H9 (cell line): Measurements from ENCODE around the gene MAP3K7. TPM values are rescaled to one million over a fixed set of nuclear protein-coding genes. Genes with fewer than 3 reads are reported as not detected.

ENCODE experiments used
- DNase-seq: peaks from one replicate; pipeline ENCODE4 v3.0.0-alpha.2; 2017
- H2AFZ ChIP-seq: one replicate; pipeline ENCODE4 v1.6.1; 2013; ENCODE audit warnings: mild to moderate bottlenecking, low read length, control low read depth, moderate library complexity
- H2AK5ac ChIP-seq: 2 replicates; pipeline ENCODE4 v1.6.1; 2013; ENCODE audit warnings: low read length, control low read depth, mixed read lengths; ENCODE audit not compliant: insufficient read length
- H2BK120ac ChIP-seq: one replicate; pipeline ENCODE4 v1.6.1; 2013; ENCODE audit warnings: low read depth, mild to moderate bottlenecking, low read length, control low read depth, inconsistent platforms; ENCODE audit not compliant: poor library complexity, severe bottlenecking
- H2BK12ac ChIP-seq: 2 replicates; pipeline ENCODE4 v1.6.1; 2013; ENCODE audit warnings: low read length, control low read depth, mixed read lengths, low read depth; ENCODE audit not compliant: insufficient read length
- H2BK15ac ChIP-seq: 2 replicates; pipeline ENCODE4 v1.6.1; 2013; ENCODE audit warnings: low read depth, low read length, control low read depth
- H2BK20ac ChIP-seq: one replicate; pipeline ENCODE4 v1.6.1; 2013; ENCODE audit warnings: low read depth, mild to moderate bottlenecking, low read length, control low read depth, inconsistent platforms; ENCODE audit not compliant: poor library complexity, severe bottlenecking
- H2BK5ac ChIP-seq: 2 replicates; pipeline ENCODE4 v1.6.1; 2013; ENCODE audit warnings: low read length, control low read depth, mixed read lengths; ENCODE audit not compliant: insufficient read length
- H3K14ac ChIP-seq: 2 replicates; pipeline ENCODE4 v1.6.1; 2013; ENCODE audit warnings: low read length, control low read depth; ENCODE audit not compliant: insufficient read depth
- H3K18ac ChIP-seq: 2 replicates; pipeline ENCODE4 v1.6.1; 2013; ENCODE audit warnings: low read depth, mild to moderate bottlenecking, mixed read lengths, low read length, control low read depth; ENCODE audit not compliant: insufficient read length
- H3K23ac ChIP-seq: 2 replicates; pipeline ENCODE4 v1.6.1; 2013; ENCODE audit warnings: low read length, control low read depth, mixed read lengths, low read depth; ENCODE audit not compliant: insufficient read length
- H3K23me2 ChIP-seq: 2 replicates; pipeline ENCODE4 v1.6.1; 2013; ENCODE audit warnings: low read depth, mild to moderate bottlenecking, mixed read lengths, low read length, control low read depth; ENCODE audit not compliant: insufficient read length, poor library complexity, severe bottlenecking
- H3K27ac ChIP-seq: 2 replicates; pipeline ENCODE4 v1.5.1; 2013; ENCODE audit warnings: low read length, control low read depth, mixed read lengths, low read depth; ENCODE audit not compliant: insufficient read length
- H3K27me3 ChIP-seq: 2 replicates; pipeline ENCODE4 v1.6.1; 2013; ENCODE audit warnings: low read length, control low read depth, inconsistent platforms; ENCODE audit not compliant: insufficient read depth
- H3K4ac ChIP-seq: 2 replicates; pipeline ENCODE4 v1.6.1; 2013; ENCODE audit warnings: low read depth, mild to moderate bottlenecking, control low read depth, inconsistent platforms, low read length, moderate library complexity
- H3K4me1 ChIP-seq: 2 replicates; pipeline ENCODE4 v1.6.1; 2013; ENCODE audit warnings: low read length, control low read depth, inconsistent platforms; ENCODE audit not compliant: insufficient read depth
- H3K4me2 ChIP-seq: 2 replicates; pipeline ENCODE4 v1.6.1; 2013; ENCODE audit warnings: low read length, control low read depth, mixed read lengths; ENCODE audit not compliant: insufficient read length, insufficient read depth
- H3K56ac ChIP-seq: 2 replicates; pipeline ENCODE4 v1.6.1; 2013; ENCODE audit warnings: low read depth, mild to moderate bottlenecking, mixed read lengths, low read length, control low read depth; ENCODE audit not compliant: insufficient read length
- H3K79me1 ChIP-seq: 2 replicates; pipeline ENCODE4 v1.6.1; 2013; ENCODE audit warnings: low read depth, mild to moderate bottlenecking, moderate library complexity, low read length, control low read depth, inconsistent platforms; ENCODE audit not compliant: insufficient read depth, poor library complexity, severe bottlenecking
- H3K79me2 ChIP-seq: 2 replicates; pipeline ENCODE4 v1.6.1; 2013; ENCODE audit warnings: low read length, control low read depth, inconsistent platforms; ENCODE audit not compliant: insufficient read depth
- H3K9ac ChIP-seq: 2 replicates; pipeline ENCODE4 v1.6.1; 2013; ENCODE audit warnings: low read length, control low read depth, mixed read lengths; ENCODE audit not compliant: insufficient read length; ENCODE audit errors: extremely low read depth
- H3K9me3 ChIP-seq: one replicate; pipeline ENCODE4 v1.6.1; 2013; ENCODE audit warnings: low read depth, low read length, inconsistent platforms; ENCODE audit not compliant: control insufficient read depth
- H3T11ph ChIP-seq: one replicate; pipeline ENCODE4 v1.6.1; 2013; ENCODE audit warnings: mild to moderate bottlenecking, low read length, control low read depth, inconsistent platforms
- H4K20me1 ChIP-seq: one replicate; pipeline ENCODE4 v1.6.1; 2013; ENCODE audit not compliant: control insufficient read depth, insufficient read length, insufficient read depth
- H4K5ac ChIP-seq: 2 replicates; pipeline ENCODE4 v1.6.1; 2013; ENCODE audit warnings: low read depth, mild to moderate bottlenecking, mixed read lengths, low read length, control low read depth; ENCODE audit not compliant: insufficient read length
- H4K8ac ChIP-seq: replicated peaks from 2 replicates; pipeline ENCODE4 v1.6.1; 2013; ENCODE audit warnings: low read length, control low read depth, mixed read lengths, low read depth; ENCODE audit not compliant: insufficient read length
- H4K91ac ChIP-seq: 2 replicates; pipeline ENCODE4 v1.6.1; 2013; ENCODE audit warnings: low read depth, mild to moderate bottlenecking, moderate library complexity, mixed read lengths, low read length, control low read depth; ENCODE audit not compliant: insufficient read length
- H3K27ac Mint-ChIP-seq, 3 experiments: 2 replicates in 2 of 3; 3 replicates in 1 of 3; pipeline ENCODE4 v1.8.0; 2020 to 2021; ENCODE audit warnings: mixed read lengths in 3 of 3, mild to moderate bottlenecking in 1 of 3, moderate library complexity in 1 of 3
- H3K27me3 Mint-ChIP-seq: 2 replicates; pipeline ENCODE4 v1.8.0; 2021; ENCODE audit warnings: low read depth, mild to moderate bottlenecking, moderate library complexity, mixed read lengths
- H3K36me3 Mint-ChIP-seq, 3 experiments: 2 replicates in 2 of 3; 3 replicates in 1 of 3; pipeline ENCODE4 v1.8.0; 2020 to 2021; ENCODE audit warnings: low read depth in 3 of 3, mixed read lengths in 3 of 3; ENCODE audit not compliant: insufficient read depth in 1 of 3
- H3K4me1 Mint-ChIP-seq, 2 experiments: 2 replicates each; pipeline ENCODE4 v1.8.0; 2020; ENCODE audit warnings: mixed read lengths in 2 of 2
- H3K4me3 Mint-ChIP-seq, 2 experiments: 2 replicates in 1 of 2; 3 replicates in 1 of 2; pipeline ENCODE4 v1.8.0; 2020 to 2021; ENCODE audit warnings: mild to moderate bottlenecking in 2 of 2, mixed read lengths in 2 of 2, moderate library complexity in 1 of 2
- H3K9me3 Mint-ChIP-seq, 2 experiments: 2 replicates in 1 of 2; 3 replicates in 1 of 2; pipeline ENCODE4 v1.8.0; 2020; ENCODE audit warnings: mild to moderate bottlenecking in 2 of 2, mixed read lengths in 2 of 2, moderate library complexity in 1 of 2
- WGBS: extraction: QIAGEN DNeasy Blood & Tissue Kit; methylation state at CpG from one replicate; pipeline ENCODE4 v1.1.7; 2013; ENCODE audit warnings: missing lambda C conversion rate, low lambda C conversion rate, mixed read lengths; ENCODE audit not compliant: insufficient read length; ENCODE audit errors: extremely low coverage; 5-methylcytosine and 5-hydroxymethylcytosine counted together
- total RNA-seq: library from RNA; stranded (reverse); gene quantifications from 2 replicates; pipeline ENCODE4 v1.2.1, GENCODE V29; 2021
- TF ChIP-seq, protein P1 (sequence below): fragments of 200-600 bp; sonication (generic); conservative IDR thresholded peaks from 3 replicates; pipeline ENCODE4 v1.8.0; 2021; ENCODE audit warnings: antibody characterized with exemption, mild to moderate bottlenecking

The MAP3K7 gene
- total RNA-seq, 1 experiment from 2014 or later = 31.3 TPM

DNA sequence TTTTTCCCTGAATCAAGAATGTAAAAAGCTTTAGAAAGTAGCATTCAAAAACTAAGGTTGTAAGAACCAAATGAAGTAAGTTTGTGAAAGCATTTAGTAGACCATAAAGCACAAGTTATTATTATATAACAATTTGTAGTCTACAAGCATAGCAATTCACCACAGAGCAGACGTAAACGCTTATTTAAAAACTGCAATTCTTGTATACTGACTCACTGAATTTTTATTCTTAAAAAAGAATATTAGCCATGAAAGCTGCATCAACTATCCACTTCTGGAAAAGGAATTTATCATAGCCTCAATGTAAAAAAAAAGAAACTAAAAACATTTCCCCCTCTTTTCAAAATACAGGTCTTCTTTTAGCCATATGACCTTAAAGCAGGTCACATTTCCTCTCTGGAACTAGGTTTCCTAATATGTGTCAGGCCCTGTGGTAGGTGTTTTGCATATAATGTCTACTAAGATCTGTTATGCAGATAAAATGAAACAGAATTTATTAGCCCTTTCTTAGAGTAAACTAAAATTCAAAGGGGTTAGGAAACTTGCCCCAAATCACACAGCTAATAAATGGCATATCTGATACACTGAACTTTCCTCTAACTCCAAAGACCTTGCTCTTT, 2.1 kb downstream of the MAP3K7 start:
- Mint-ChIP-seq H3K4me3 (peak overlapping the region; percentile 59 to 95), H3K36me3 (no peaks in the 10 kb centered on the region), H3K27me3 (peaks cover 18% of the 10 kb centered on the region), H3K9me3 (peaks cover 0 to 5% of the 10 kb centered on the region in 2 experiments; a peak in 3 of 5 replicates), H3K4me1 (peaks cover 21% of the 10 kb centered on the region in 2 experiments), H3K27ac (no peak overlapping the region)
- peaks cover 19% of the 10 kb centered on the region; the same call in 1 of the 2 replicates for H3K79me2 ChIP-seq
- H3K4me2 ChIP-seq = no peak overlapping the region
- no peak overlapping the region for H2BK15ac ChIP-seq
- no peak overlapping the region for H2AFZ ChIP-seq
- H3K27ac ChIP-seq = no peak overlapping the region
- H3K14ac ChIP-seq = no peak overlapping the region
- H4K91ac ChIP-seq = no peak overlapping the region
- H3K18ac ChIP-seq = no peak overlapping the region
- H4K20me1 ChIP-seq = no peaks in the 10 kb centered on the region
- H3T11ph ChIP-seq = no peak overlapping the region
- H3K4ac ChIP-seq = no peak overlapping the region
- H3K23me2 ChIP-seq = peaks cover 4% of the 10 kb centered on the region
- no peak for DNase-seq
- H3K9ac ChIP-seq = no peak overlapping the region
- no peaks in the 10 kb centered on the region for H3K27me3 ChIP-seq
- H3K79me1 ChIP-seq = peaks cover 6% of the 10 kb centered on the region
- no peak overlapping the region for H3K23ac ChIP-seq
- no CpG with 5 or more reads among the region's 2 CpGs for WGBS
- no peak overlapping the region for H2BK120ac ChIP-seq
- H4K5ac ChIP-seq = no peak overlapping the region
- no peak overlapping the region for H3K56ac ChIP-seq
- TF ChIP-seq, protein P1, sequence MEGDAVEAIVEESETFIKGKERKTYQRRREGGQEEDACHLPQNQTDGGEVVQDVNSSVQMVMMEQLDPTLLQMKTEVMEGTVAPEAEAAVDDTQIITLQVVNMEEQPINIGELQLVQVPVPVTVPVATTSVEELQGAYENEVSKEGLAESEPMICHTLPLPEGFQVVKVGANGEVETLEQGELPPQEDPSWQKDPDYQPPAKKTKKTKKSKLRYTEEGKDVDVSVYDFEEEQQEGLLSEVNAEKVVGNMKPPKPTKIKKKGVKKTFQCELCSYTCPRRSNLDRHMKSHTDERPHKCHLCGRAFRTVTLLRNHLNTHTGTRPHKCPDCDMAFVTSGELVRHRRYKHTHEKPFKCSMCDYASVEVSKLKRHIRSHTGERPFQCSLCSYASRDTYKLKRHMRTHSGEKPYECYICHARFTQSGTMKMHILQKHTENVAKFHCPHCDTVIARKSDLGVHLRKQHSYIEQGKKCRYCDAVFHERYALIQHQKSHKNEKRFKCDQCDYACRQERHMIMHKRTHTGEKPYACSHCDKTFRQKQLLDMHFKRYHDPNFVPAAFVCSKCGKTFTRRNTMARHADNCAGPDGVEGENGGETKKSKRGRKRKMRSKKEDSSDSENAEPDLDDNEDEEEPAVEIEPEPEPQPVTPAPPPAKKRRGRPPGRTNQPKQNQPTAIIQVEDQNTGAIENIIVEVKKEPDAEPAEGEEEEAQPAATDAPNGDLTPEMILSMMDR = no peak
- no peaks in the 10 kb centered on the region for H3K9me3 ChIP-seq
- no peak overlapping the region for H2BK5ac ChIP-seq
- H2BK12ac ChIP-seq = no peak overlapping the region
- no peak overlapping the region for H4K8ac ChIP-seq
- H2AK5ac ChIP-seq = no peak overlapping the region
- no peaks in the 10 kb centered on the region for H3K4me1 ChIP-seq
- no peak overlapping the region for H2BK20ac ChIP-seq
